Fibroblast of the aortic adventitia (primary cell): ENCODE results near the gene RPS6KA5. TPM values are rescaled to one million over a fixed set of nuclear protein-coding genes. Genes with fewer than 3 reads are reported as not detected.
A peak's percentile ranks its signal among the peaks of the same experiment; 100 is the strongest.

Experiments used
- DNase-seq: peaks from one replicate; pipeline ENCODE4 v3.0.0-alpha.2; 2010; ENCODE audit warnings: low read depth
- H3K4me3 ChIP-seq: 2 replicates; pipeline ENCODE4 v1.5.1; 2011; ENCODE audit warnings: low read depth, mild to moderate bottlenecking, control low read depth, low read length, moderate library complexity
- CTCF ChIP-seq: IDR thresholded peaks from 2 replicates; pipeline ENCODE4 v1.5.1; 2011; ENCODE audit warnings: mild to moderate bottlenecking, low read length, control low read depth, inconsistent platforms; ENCODE audit not compliant: insufficient read depth
- total RNA-seq: library from RNA; depleted of rRNA; stranded (reverse); fragments of >200 nt; gene quantifications from 2 replicates; pipeline ENCODE4 v1.2.3, GENCODE V29; 2012; ENCODE audit warnings: low replicate concordance

Gene RPS6KA5
- total RNA-seq, 1 donor = 5.0 TPM

- DNase-seq = no peak
Observed at GRCh38 chr14:90808759-90809529, 251.5 kb downstream of the RPS6KA5 start.

GRCh38 chr14:90807060-90807459, 253.4 kb downstream of the RPS6KA5 start:
- no peak for TF ChIP-seq CTCF
- no peak for DNase-seq
- no peak overlapping the region for H3K4me3 ChIP-seq

More at GRCh38 chr14:90808759-90809529, 251.5 kb downstream of the RPS6KA5 start:
- no peak overlapping the region for H3K4me3 ChIP-seq
- no peak for TF ChIP-seq CTCF

GRCh38 chr14:90805662-90806540, 254.5 kb downstream of the RPS6KA5 start:
- peak; percentile 48 for DNase-seq

GRCh38 chr14:90805084-90805391, 255.4 kb downstream of the RPS6KA5 start:
- no peak for TF ChIP-seq CTCF
- no peak for DNase-seq
- H3K4me3 ChIP-seq = no peak overlapping the region

More at GRCh38 chr14:90805662-90806540, 254.5 kb downstream of the RPS6KA5 start:
- H3K4me3 ChIP-seq = no peak overlapping the region
- TF ChIP-seq CTCF = no peak

- no peak overlapping the region for H3K4me3 ChIP-seq
- DNase-seq = no peak
Observed at GRCh38 chr14:90804292-90805083, 256.0 kb downstream of the RPS6KA5 start.

More at GRCh38 chr14:90804292-90805083, 256.0 kb downstream of the RPS6KA5 start:
- TF ChIP-seq CTCF = no peak
